GM18498 (cell line): Measurements from ENCODE around the gene NDE1.
"Not testable (repeated sequence)": the region's sequence is repeated elsewhere in the genome, so short reads cannot be mapped to it uniquely, and the experiment has no call there.

ENCODE experiments used
- ATAC-seq: cut with Tn5 transposase; IDR thresholded peaks from one replicate; pipeline ENCODE4 v1.9.1; 2021; ENCODE audit warnings: mild to moderate bottlenecking, moderate library complexity; ENCODE audit not compliant: unreplicated experiment

Gene NDE1

GRCh38 chr16:15618392-15618791 lies 31.7 kb upstream of the NDE1 start:
- ATAC-seq: no peak

- ATAC-seq: no peak
Observed at GRCh38 chr16:15620611-15621195, 29.3 kb upstream of the NDE1 start.

GRCh38 chr16:15621456-15621855 lies 28.6 kb upstream of the NDE1 start:
- ATAC-seq: no peak

- no peak for ATAC-seq
Observed at GRCh38 chr16:15621889-15622288, 28.2 kb upstream of the NDE1 start.

GRCh38 chr16:15631730-15632409 lies 18.2 kb upstream of the NDE1 start:
- ATAC-seq: no peak

GRCh38 chr16:15635926-15636325 lies 14.1 kb upstream of the NDE1 start:
- ATAC-seq: no peak

GRCh38 chr16:15636392-15636873 lies 13.6 kb upstream of the NDE1 start:
- ATAC-seq: no peak

- no peak for ATAC-seq
Observed at GRCh38 chr16:15639061-15639568, 10.9 kb upstream of the NDE1 start.

- ATAC-seq: no peak
Observed at GRCh38 chr16:15640966-15641365, 9.1 kb upstream of the NDE1 start.

- ATAC-seq: no peak
Observed at GRCh38 chr16:15641753-15642556, 8.1 kb upstream of the NDE1 start.

GRCh38 chr16:15642557-15643047 lies 7.4 kb upstream of the NDE1 start:
- ATAC-seq: peak; percentile 73

- peak; percentile 50 for ATAC-seq
Observed at GRCh38 chr16:15643048-15643945, 6.7 kb upstream of the NDE1 start, which contains the start of gene MARF1. Gene MARF1 (minus strand): TSS chr16:15643154. CDS start chr16:15639233, 3,921 bp downstream.

GRCh38 chr16:15643946-15644250 lies 6.1 kb upstream of the NDE1 start:
- no peak for ATAC-seq

GRCh38 chr16:15644267-15644961 lies 5.6 kb upstream of the NDE1 start:
- ATAC-seq: no peak

- ATAC-seq: not testable (repeated sequence)
Observed at GRCh38 chr16:15644962-15645465, 5.0 kb upstream of the NDE1 start.

GRCh38 chr16:15646557-15647293 lies 3.3 kb upstream of the NDE1 start:
- not testable (repeated sequence) for ATAC-seq

- no peak for ATAC-seq
Observed at GRCh38 chr16:15647294-15648014, 2.6 kb upstream of the NDE1 start.

- no peak for ATAC-seq
Observed at GRCh38 chr16:15648135-15648730, 1.8 kb upstream of the NDE1 start.
